Liver (tissue), 9 donors: ENCODE measurements around the gene NOXRED1. TPM values are rescaled to one million over a fixed set of nuclear protein-coding genes. Genes with fewer than 3 reads are reported as not detected.

Experiments used
- DNase-seq: peaks from one replicate; pipeline ENCODE4 v3.0.0-alpha.2; 2017; ENCODE audit warnings: low spot score
- H3K27ac ChIP-seq, 2 donors: one replicate each; pipeline ENCODE4 v1.7.0; 2013; ENCODE audit warnings: inconsistent platforms in 2 of 2, low read length in 2 of 2, control low read depth in 1 of 2, low read depth in 1 of 2, mild to moderate bottlenecking in 1 of 2
- H3K27me3 ChIP-seq, 4 donors: one replicate each; pipeline versions ENCODE4 v1.6.1 to v1.7.0; 2013; ENCODE audit warnings: low read length in 3 of 4, inconsistent platforms in 1 of 4, mild to moderate bottlenecking in 1 of 4, moderate library complexity in 1 of 4; ENCODE audit not compliant: control insufficient read depth in 4 of 4, insufficient read depth in 4 of 4
- H3K36me3 ChIP-seq, 4 donors: one replicate each; pipeline versions ENCODE4 v1.6.1 to v1.7.0; 2013; ENCODE audit warnings: low read length in 3 of 4, mild to moderate bottlenecking in 3 of 4, low read depth in 1 of 4, moderate library complexity in 1 of 4; ENCODE audit not compliant: control insufficient read depth in 4 of 4, insufficient read depth in 3 of 4
- H3K4me1 ChIP-seq, 4 donors: one replicate each; pipeline versions ENCODE4 v1.6.1 to v1.7.0; 2013; ENCODE audit warnings: low read length in 3 of 4, mild to moderate bottlenecking in 3 of 4, moderate library complexity in 1 of 4; ENCODE audit not compliant: control insufficient read depth in 4 of 4, insufficient read depth in 4 of 4
- H3K4me3 ChIP-seq, 3 donors: one replicate each; pipeline versions ENCODE4 v1.6.1 to v1.7.0; 2013; ENCODE audit warnings: low read length in 3 of 3, control low read depth in 1 of 3, low read depth in 1 of 3, mild to moderate bottlenecking in 1 of 3
- H3K9ac ChIP-seq, 2 donors: one replicate each; pipeline ENCODE4 v1.7.0; 2013; ENCODE audit warnings: low read length in 2 of 2, mild to moderate bottlenecking in 2 of 2, moderate library complexity in 2 of 2, control low read depth in 1 of 2, low read depth in 1 of 2
- H3K9me3 ChIP-seq, 4 donors: one replicate each; pipeline versions ENCODE4 v1.6.1 to v1.7.0; 2013; ENCODE audit warnings: low read length in 3 of 4; ENCODE audit not compliant: control insufficient read depth in 4 of 4
- CTCF ChIP-seq: fragments of 150-350 bp; IDR thresholded peaks from 2 replicates; pipeline ENCODE4 v1.5.1; 2017; ENCODE audit warnings: improper control_type of control experiment, low read depth, low read length; ENCODE audit not compliant: missing input control
- EGR1 ChIP-seq, 2 donors: IDR thresholded peaks; 2 replicates each; pipeline ENCODE4 v1.6.1; 2016 to 2018; ENCODE audit warnings: antibody characterized with exemption in 2 of 2, low read depth in 2 of 2
- FOXA1 ChIP-seq: IDR thresholded peaks from 2 replicates; pipeline ENCODE4 v1.6.1; 2016; ENCODE audit warnings: antibody characterized with exemption
- FOXA2 ChIP-seq: IDR thresholded peaks from 2 replicates; pipeline ENCODE4 v1.6.1; 2016; ENCODE audit warnings: antibody characterized with exemption
- GABPA ChIP-seq, 2 donors: IDR thresholded peaks in 1 of 2; conservative IDR thresholded peaks in 1 of 2; 2 replicates each; pipeline ENCODE4 v1.6.1; 2016; ENCODE audit warnings: antibody characterized with exemption in 2 of 2, mild to moderate bottlenecking in 1 of 2, moderate library complexity in 1 of 2
- HNF4A ChIP-seq, 2 donors: conservative IDR thresholded peaks; 2 replicates each; pipeline ENCODE4 v1.6.1; 2016; ENCODE audit warnings: antibody characterized with exemption in 2 of 2, mild to moderate bottlenecking in 2 of 2
- HNF4G ChIP-seq: IDR thresholded peaks from 2 replicates; pipeline ENCODE4 v1.6.1; 2016; ENCODE audit warnings: antibody characterized with exemption
- JUND ChIP-seq, 2 donors: IDR thresholded peaks; 2 replicates each; pipeline ENCODE4 v1.6.1; 2016; ENCODE audit warnings: antibody characterized with exemption in 2 of 2
- MAX ChIP-seq: IDR thresholded peaks from 2 replicates; pipeline ENCODE4 v1.6.1; 2016; ENCODE audit warnings: antibody characterized with exemption
- NR2F2 ChIP-seq: IDR thresholded peaks from 2 replicates; pipeline ENCODE4 v1.6.1; 2016; ENCODE audit warnings: antibody characterized with exemption
- RAD21 ChIP-seq, 2 donors: IDR thresholded peaks; 2 replicates each; pipeline ENCODE4 v1.6.1; 2016; ENCODE audit warnings: antibody characterized with exemption in 2 of 2, mild to moderate bottlenecking in 2 of 2
- REST ChIP-seq: IDR thresholded peaks from 2 replicates; pipeline ENCODE4 v1.6.1; 2016; ENCODE audit warnings: antibody characterized with exemption, mild to moderate bottlenecking
- RXRA ChIP-seq, 2 donors: IDR thresholded peaks; 2 replicates each; pipeline ENCODE4 v1.6.1; 2017 to 2018; ENCODE audit warnings: antibody characterized with exemption in 2 of 2, mild to moderate bottlenecking in 1 of 2
- SP1 ChIP-seq: IDR thresholded peaks from 2 replicates; pipeline ENCODE4 v1.6.1; 2018; ENCODE audit warnings: antibody characterized with exemption, mild to moderate bottlenecking
- TAF1 ChIP-seq: conservative IDR thresholded peaks from 2 replicates; pipeline ENCODE4 v1.6.1; 2016; ENCODE audit warnings: antibody characterized with exemption, mild to moderate bottlenecking
- YY1 ChIP-seq: IDR thresholded peaks from 2 replicates; pipeline ENCODE4 v1.6.1; 2016; ENCODE audit warnings: antibody characterized with exemption, mild to moderate bottlenecking
- WGBS: extraction: QIAGEN DNeasy Blood & Tissue Kit; methylation state at CpG from one replicate; pipeline ENCODE4 v1.1.7; 2013; 5-methylcytosine and 5-hydroxymethylcytosine counted together
- polyA plus RNA-seq, 2 donors: library from polyadenylated mRNA; stranded (reverse) in 1 of 2; unstranded in 1 of 2; fragments of 200-250 nt in 1 of 2; fragments of >200 nt in 1 of 2; fragmentation: Nextera tagmentation in 1 of 2; extraction: Ambion mirVana in 1 of 2; gene quantifications; one replicate each; pipeline versions ENCODE4 v1.2.1 to v1.2.3, GENCODE V29; 2013 to 2015
- total RNA-seq, 2 donors: library from RNA; depleted of rRNA; stranded (reverse); fragments of >200 nt; gene quantifications; one replicate each; pipeline ENCODE4 v1.2.3, GENCODE V29; 2014
- TF ChIP-seq, protein P1 (sequence below): IDR thresholded peaks from 2 replicates; pipeline ENCODE4 v1.6.1; 2016; ENCODE audit warnings: antibody characterized with exemption
- TF ChIP-seq, protein P2 (sequence below): IDR thresholded peaks from 2 replicates; pipeline ENCODE4 v1.6.1; 2016; ENCODE audit warnings: antibody characterized with exemption
- donor health status: healthy.
- donor health status: healthy.
- donor health status: healthy.
- donor health status: healthy.
- donor health status: healthy.

Gene NOXRED1
- total and polyA plus RNA-seq, 4 donors, result 0.06 to 0.50 (median 0.30) TPM

DNA sequence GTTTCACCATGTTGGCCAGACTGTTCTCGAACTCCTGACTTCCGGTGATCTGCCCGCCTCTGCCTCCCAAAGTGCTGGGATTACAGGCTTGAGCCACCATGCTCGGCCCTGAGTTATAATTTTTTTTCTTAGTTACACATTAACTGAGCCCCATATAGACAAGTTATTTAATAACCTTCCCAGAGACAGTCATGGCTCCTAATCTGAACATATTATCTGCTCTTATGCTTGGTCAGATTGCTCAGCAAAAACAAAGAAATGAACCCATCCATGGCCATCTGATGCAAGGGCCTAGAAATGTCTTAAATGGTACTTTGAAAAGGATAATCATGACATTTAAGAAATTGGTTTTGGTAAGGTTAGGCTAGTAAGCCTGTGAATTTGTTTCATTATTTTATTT lies 33.1 kb downstream of the NOXRED1 start:
- 87% methylated on average over 4 of the region's 4 CpGs for WGBS
- no peak for DNase-seq
- Histone ChIP-seq H3K27ac (no peak overlapping the region), H3K9me3 (no peaks in the 10 kb centered on the region), H3K4me3 (no peak overlapping the region), H3K36me3 (no peaks in the 10 kb centered on the region), H3K27me3 (no peaks in the 10 kb centered on the region), H3K9ac (no peak overlapping the region), H3K4me1 (no peaks in the 10 kb centered on the region)
- no peak for TF ChIP-seq YY1
- TF ChIP-seq GABPA (IDR thresholded peaks at IDR 0.05 in 1 of 2, conservative IDR thresholded peaks at IDR 0.05 in 1 of 2), result no peak
- TF ChIP-seq, protein P1, sequence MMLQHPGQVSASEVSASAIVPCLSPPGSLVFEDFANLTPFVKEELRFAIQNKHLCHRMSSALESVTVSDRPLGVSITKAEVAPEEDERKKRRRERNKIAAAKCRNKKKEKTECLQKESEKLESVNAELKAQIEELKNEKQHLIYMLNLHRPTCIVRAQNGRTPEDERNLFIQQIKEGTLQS, result no peak
- TF ChIP-seq EGR1 (IDR thresholded peaks at IDR 0.05; ENCODE audit: low read depth in 2 of 2), result no peak
- TF ChIP-seq MAX, result no peak
- TF ChIP-seq FOXA1, result no peak
- no peak for TF ChIP-seq REST
- TF ChIP-seq CTCF, result no peak
- TF ChIP-seq, protein P2, sequence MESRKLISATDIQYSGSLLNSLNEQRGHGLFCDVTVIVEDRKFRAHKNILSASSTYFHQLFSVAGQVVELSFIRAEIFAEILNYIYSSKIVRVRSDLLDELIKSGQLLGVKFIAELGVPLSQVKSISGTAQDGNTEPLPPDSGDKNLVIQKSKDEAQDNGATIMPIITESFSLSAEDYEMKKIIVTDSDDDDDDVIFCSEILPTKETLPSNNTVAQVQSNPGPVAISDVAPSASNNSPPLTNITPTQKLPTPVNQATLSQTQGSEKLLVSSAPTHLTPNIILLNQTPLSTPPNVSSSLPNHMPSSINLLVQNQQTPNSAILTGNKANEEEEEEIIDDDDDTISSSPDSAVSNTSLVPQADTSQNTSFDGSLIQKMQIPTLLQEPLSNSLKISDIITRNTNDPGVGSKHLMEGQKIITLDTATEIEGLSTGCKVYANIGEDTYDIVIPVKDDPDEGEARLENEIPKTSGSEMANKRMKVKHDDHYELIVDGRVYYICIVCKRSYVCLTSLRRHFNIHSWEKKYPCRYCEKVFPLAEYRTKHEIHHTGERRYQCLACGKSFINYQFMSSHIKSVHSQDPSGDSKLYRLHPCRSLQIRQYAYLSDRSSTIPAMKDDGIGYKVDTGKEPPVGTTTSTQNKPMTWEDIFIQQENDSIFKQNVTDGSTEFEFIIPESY, result no peak
- TF ChIP-seq HNF4G, result no peak
- no peak for TF ChIP-seq SP1
- TF ChIP-seq RXRA (IDR thresholded peaks at IDR 0.05), result no peak
- TF ChIP-seq TAF1, result no peak

DNA sequence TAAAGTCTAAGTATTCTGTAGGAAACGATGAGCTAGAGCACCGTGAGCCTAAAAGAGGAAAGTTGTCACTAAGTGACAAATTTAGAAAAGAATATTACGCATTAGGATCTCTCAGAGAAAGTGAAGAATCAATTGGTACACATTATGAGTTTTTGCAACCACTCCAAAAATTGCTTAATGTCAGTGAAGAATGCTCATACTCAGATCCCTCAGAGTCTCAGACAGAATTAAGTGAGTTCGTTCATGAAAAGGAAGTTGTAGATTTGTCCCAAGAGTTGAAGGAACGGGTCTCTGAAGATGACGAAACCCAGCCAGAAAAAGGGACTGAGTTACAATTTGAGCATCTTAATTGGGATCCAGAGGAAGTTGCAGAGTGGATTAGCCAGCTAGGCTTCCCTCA lies 44.6 kb downstream of the NOXRED1 start:
- Histone ChIP-seq H3K9me3 (no peaks in the 10 kb centered on the region), H3K27ac (no peak overlapping the region), H3K4me1 (peaks cover 0 to 14% (median 12%) of the 10 kb centered on the region in 4 donors), H3K9ac (no peak overlapping the region), H3K36me3 (no peaks in the 10 kb centered on the region), H3K27me3 (no peaks in the 10 kb centered on the region), H3K4me3 (no peak overlapping the region)
- WGBS, result 89% methylated on average over 6 of the region's 6 CpGs
- DNase-seq, result no peak
- no peak for TF ChIP-seq EGR1 (IDR thresholded peaks at IDR 0.05; ENCODE audit: low read depth in 2 of 2)
- no peak for TF ChIP-seq FOXA2
- TF ChIP-seq SP1, result no peak
- no peak for TF ChIP-seq HNF4A (conservative IDR thresholded peaks at IDR 0.05)
- no peak for TF ChIP-seq YY1
- TF ChIP-seq HNF4G, result no peak
- TF ChIP-seq GABPA (IDR thresholded peaks at IDR 0.05 in 1 of 2, conservative IDR thresholded peaks at IDR 0.05 in 1 of 2), result no peak
- TF ChIP-seq, protein P2, result no peak
- TF ChIP-seq NR2F2, result no peak
- TF ChIP-seq JUND (IDR thresholded peaks at IDR 0.05), result no peak
- no peak for TF ChIP-seq RAD21 (IDR thresholded peaks at IDR 0.05)
- no peak for TF ChIP-seq FOXA1
- TF ChIP-seq, protein P1, result no peak
- no peak for TF ChIP-seq RXRA (IDR thresholded peaks at IDR 0.05)
- no peak for TF ChIP-seq REST
- no peak for TF ChIP-seq TAF1
